Left ventricle myocardium inferior (tissue), 1 donor: ENCODE results near the gene PTPRT. TPM values are rescaled to one million over a fixed set of nuclear protein-coding genes. Genes with fewer than 3 reads are reported as not detected.

Source experiments
- DNase-seq: peaks from one replicate; pipeline ENCODE4 v3.0.0-alpha.2; 2020
- H3K27ac ChIP-seq: fragments of 200-600 bp; replicated peaks from 2 replicates; pipeline ENCODE4 v1.8.0; 2021
- H3K27me3 ChIP-seq: fragments of 200-600 bp; 2 replicates; pipeline ENCODE4 v1.8.0; 2021; ENCODE audit warnings: low read depth
- H3K36me3 ChIP-seq: fragments of 200-600 bp; 2 replicates; pipeline ENCODE4 v1.8.0; 2021
- H3K4me1 ChIP-seq: fragments of 200-600 bp; 2 replicates; pipeline ENCODE4 v1.8.0; 2021
- H3K4me3 ChIP-seq: fragments of 200-600 bp; 2 replicates; pipeline ENCODE4 v1.8.0; 2021; ENCODE audit warnings: mild to moderate bottlenecking, moderate library complexity
- H3K9me3 ChIP-seq: fragments of 200-600 bp; replicated peaks from 2 replicates; pipeline ENCODE4 v1.8.0; 2021
- intact Hi-C: fragments of 100-400 bp; cut with micrococcal nuclease; formaldehyde crosslinking; loops from one replicate; pipeline ENCODE4 v1.11.0; 2022
- total RNA-seq: library from RNA; stranded (reverse); fragmentation: NEBNext Ultra II Directional; extraction: Animal tissue kit (Norgen Biotek cat#: 25700); gene quantifications from one replicate; pipeline ENCODE4 v1.2.1, GENCODE V29; 2021
- TF ChIP-seq, protein P1 (sequence below): fragments of 200-600 bp; IDR thresholded peaks from 2 replicates; pipeline ENCODE4 v1.8.0; 2021; ENCODE audit warnings: antibody characterized with exemption, mild to moderate bottlenecking, borderline replicate concordance
- donor health status: DM: no; HTN: yes; CAD: no; lungs with severe emphysema.

Gene PTPRT
- total RNA-seq, 1 donor from 2014 or later = 0.08 TPM

DNA sequence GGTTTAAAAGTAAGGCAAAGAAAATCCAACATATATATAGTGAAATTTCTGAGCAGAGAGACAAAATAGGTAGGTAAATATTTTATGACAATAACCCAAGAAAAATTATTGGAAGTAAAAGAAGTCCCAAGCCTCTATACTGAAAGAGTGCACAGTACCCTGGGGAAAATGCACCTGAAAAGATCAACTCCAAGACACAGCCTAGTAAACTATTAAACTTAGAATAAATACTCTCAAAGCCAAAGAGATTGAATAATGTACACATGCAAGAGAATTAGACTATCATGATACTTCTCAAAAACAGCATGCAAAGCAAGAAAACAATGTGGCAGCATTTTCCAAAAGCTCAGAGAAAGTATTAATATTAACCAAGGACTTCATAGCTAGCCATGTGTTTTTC lies 894.7 kb downstream of the PTPRT start:
- DNase-seq = no peak
- no peak overlapping the region for H3K4me3 ChIP-seq
- no peaks in the 10 kb centered on the region for H3K27me3 ChIP-seq
- H3K9me3 ChIP-seq = no peaks in the 10 kb centered on the region
- H3K36me3 ChIP-seq = no peaks in the 10 kb centered on the region
- intact Hi-C loops = no loop called here
- TF ChIP-seq, protein P1, sequence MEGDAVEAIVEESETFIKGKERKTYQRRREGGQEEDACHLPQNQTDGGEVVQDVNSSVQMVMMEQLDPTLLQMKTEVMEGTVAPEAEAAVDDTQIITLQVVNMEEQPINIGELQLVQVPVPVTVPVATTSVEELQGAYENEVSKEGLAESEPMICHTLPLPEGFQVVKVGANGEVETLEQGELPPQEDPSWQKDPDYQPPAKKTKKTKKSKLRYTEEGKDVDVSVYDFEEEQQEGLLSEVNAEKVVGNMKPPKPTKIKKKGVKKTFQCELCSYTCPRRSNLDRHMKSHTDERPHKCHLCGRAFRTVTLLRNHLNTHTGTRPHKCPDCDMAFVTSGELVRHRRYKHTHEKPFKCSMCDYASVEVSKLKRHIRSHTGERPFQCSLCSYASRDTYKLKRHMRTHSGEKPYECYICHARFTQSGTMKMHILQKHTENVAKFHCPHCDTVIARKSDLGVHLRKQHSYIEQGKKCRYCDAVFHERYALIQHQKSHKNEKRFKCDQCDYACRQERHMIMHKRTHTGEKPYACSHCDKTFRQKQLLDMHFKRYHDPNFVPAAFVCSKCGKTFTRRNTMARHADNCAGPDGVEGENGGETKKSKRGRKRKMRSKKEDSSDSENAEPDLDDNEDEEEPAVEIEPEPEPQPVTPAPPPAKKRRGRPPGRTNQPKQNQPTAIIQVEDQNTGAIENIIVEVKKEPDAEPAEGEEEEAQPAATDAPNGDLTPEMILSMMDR = no peak
- no peak overlapping the region for H3K27ac ChIP-seq
- H3K4me1 ChIP-seq = no peaks in the 10 kb centered on the region

DNA sequence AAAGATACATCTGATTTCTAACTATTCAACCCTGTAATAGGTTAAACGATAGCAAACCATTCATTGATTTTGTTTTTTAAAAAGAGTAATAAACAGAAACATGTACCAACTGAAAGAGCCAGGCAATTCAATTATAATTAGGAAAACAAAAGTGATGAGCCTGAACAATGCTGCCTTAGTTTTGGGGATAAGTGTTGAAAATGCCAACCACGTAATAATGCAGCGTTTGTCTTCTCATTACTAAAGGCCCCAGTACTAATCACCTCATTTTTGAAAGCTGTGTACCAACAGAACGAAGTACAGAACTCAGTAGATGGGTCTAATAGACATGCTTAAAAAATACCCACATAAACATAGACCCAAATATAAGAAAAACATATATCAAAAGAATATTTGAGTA lies 907.9 kb downstream of the PTPRT start:
- no peaks in the 10 kb centered on the region for H3K36me3 ChIP-seq
- peaks cover 18% of the 10 kb centered on the region for H3K9me3 ChIP-seq
- no peak overlapping the region for H3K27ac ChIP-seq
- no peak overlapping the region for H3K4me3 ChIP-seq
- H3K27me3 ChIP-seq = no peaks in the 10 kb centered on the region
- TF ChIP-seq, protein P1 = no peak
- no peak for DNase-seq
- H3K4me1 ChIP-seq = no peaks in the 10 kb centered on the region
- intact Hi-C loops = no loop called here

DNA sequence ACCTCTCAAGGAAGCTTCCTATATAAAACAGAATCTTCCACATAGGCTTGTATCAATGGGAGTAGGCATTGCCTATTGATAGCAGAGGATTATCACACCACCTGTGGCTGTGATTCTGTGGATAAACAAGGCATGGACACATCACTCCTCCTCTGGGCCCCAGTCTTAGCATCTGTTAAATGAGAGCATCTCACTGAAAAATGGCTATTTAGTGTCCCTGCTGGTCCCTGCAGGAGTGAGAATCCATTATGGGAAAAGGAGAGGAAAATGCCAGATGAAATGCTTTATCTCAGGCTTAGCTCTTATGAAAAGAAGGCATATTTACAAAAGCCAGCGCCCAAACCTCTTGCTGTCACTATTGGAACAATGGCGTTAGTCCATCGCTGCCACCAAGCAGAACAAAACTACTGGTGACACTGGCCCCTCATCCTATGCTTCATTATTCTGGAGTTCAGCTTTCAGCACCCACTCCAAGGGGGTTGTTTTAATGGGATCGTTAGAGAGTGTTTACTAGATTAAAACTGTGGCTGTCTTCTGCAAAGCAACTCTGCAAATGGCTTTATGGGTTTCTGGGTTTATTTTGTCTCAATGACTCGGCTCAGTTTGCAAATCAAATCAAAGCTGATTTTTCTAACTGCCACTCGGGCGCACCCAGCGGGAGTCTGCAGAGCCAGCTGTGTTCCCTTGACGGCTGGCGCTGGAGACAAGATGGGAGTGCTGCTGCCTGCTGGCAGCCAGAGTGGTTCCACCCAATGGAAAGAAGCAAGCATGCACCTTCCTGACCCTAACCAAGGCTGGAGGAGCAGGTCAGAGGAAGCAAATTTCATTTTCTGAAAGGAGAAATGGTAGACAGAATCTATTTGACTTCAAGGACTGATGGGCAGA lies 912.7 kb downstream of the PTPRT start:
- Histone ChIP-seq H3K9me3 (no peaks in the 10 kb centered on the region), H3K27me3 (no peaks in the 10 kb centered on the region), H3K4me1 (no peaks in the 10 kb centered on the region), H3K4me3 (no peak overlapping the region), H3K36me3 (no peaks in the 10 kb centered on the region), H3K27ac (no peak overlapping the region)
- intact Hi-C loops = no loop called here
- TF ChIP-seq, protein P1 = no peak
- DNase-seq = no peak

DNA sequence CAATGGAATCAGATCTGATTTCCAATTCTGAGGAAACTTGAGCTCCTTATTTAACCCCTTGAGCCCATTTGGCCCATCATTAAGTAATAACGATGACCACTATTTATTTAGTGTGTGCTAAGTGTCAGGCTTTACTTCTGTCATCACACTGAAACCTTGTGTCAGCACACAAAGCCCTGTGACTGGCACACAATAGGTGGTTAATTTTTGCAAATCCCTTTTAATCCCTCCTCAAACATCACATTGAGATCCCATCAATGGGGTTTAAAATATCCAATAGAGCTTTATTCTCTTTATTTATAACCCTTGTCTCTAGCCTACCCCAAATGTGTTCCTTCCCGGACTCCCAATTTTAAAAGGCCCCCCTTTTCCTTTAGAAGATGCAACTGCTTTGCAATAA lies 914.7 kb downstream of the PTPRT start:
- H3K4me3 ChIP-seq = no peak overlapping the region
- TF ChIP-seq, protein P1 = no peak
- H3K4me1 ChIP-seq = no peaks in the 10 kb centered on the region
- H3K9me3 ChIP-seq = no peaks in the 10 kb centered on the region
- H3K36me3 ChIP-seq = no peaks in the 10 kb centered on the region
- DNase-seq = no peak
- no peaks in the 10 kb centered on the region for H3K27me3 ChIP-seq
- H3K27ac ChIP-seq = no peak overlapping the region
- intact Hi-C loops = no loop called here

DNA sequence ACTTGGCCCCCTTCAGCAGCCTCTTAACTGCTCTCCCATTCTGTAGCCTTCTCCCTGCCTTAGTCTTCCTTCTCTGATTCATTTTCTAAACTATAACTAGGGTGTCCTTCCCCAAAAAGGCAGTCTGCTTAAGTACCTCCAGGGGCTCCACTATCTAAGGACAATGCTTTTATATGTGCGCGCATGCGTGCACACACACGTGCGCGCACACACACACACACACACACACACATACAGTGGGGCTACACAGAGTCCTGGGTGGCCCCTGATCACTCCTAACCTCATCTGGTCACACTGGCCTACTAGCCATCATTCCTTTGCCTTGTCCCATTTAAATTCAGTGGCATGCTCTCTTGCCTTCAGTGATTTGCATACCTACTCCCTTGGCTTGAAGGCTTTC lies 917.2 kb downstream of the PTPRT start:
- Histone ChIP-seq H3K27me3 (peaks cover 7% of the 10 kb centered on the region), H3K27ac (no peak overlapping the region), H3K4me3 (no peak overlapping the region), H3K36me3 (no peaks in the 10 kb centered on the region), H3K9me3 (no peaks in the 10 kb centered on the region), H3K4me1 (no peaks in the 10 kb centered on the region)
- intact Hi-C loops = no loop called here
- TF ChIP-seq, protein P1 = no peak
- DNase-seq = no peak
